Measurements from ENCODE around the gene MLF1. TPM values are rescaled to one million over a fixed set of nuclear protein-coding genes. Genes with fewer than 3 reads are reported as not detected.
"Not testable (repeated sequence)": the region's sequence is repeated elsewhere in the genome, so short reads cannot be mapped to it uniquely, and the experiment has no call there.

The MLF1 gene
- 1 to 10 TPM; 2.4 to 3.3 TPM for total RNA-seq

GRCh38 chr3:158570999-158571702 lies at the start of gene MLF1:
MLF1 (plus strand) TSS chr3:158571194; CDS start chr3:158571301, 107 bp downstream.
- ATAC-seq (peak; percentile 99), DNase-seq (peak; percentile 91)
- Mint-ChIP-seq H3K4me3 (peak within 1 kb of the TSS; percentile 73), H3K36me3 (no peaks in the 10 kb centered on the region), H3K27ac (peak within 1 kb of the TSS; percentile 66), H3K4me1 (peaks cover 12% of the 10 kb centered on the region), H3K9me3 (ENCODE audit: low read depth) (no peaks in the 10 kb centered on the region), H3K27me3 (peaks cover 27% of the 10 kb centered on the region)
- CTCF ChIA-PET = interaction anchor here (1.0 to 3.6 kb wide), 2 partner anchors 71 to 73 kb away, joined by 4 to 16 read pairs; partner anchors contain the start of gene GFM1

GRCh38 chr3:158522221-158523136 lies 48.5 kb upstream of the MLF1 start:
- no peak overlapping the region for H3K27ac Mint-ChIP-seq
- DNase-seq = no peak

GRCh38 chr3:158528076-158528674 lies 42.8 kb upstream of the MLF1 start:
- Mint-ChIP-seq H3K27me3 (no peaks in the 10 kb centered on the region), H3K4me3 (no peak overlapping the region), H3K4me1 (no peaks in the 10 kb centered on the region), H3K27ac (no peak overlapping the region), H3K36me3 (no peaks in the 10 kb centered on the region), H3K9me3 (ENCODE audit: low read depth) (no peaks in the 10 kb centered on the region)
- CTCF ChIA-PET = interaction anchor here (1.0 kb wide), 1 partner anchor 922 kb away, joined by 3 read pairs; no protein-coding TSS in a partner anchor
- DNase-seq (no peak), ATAC-seq (no peak)

More at GRCh38 chr3:158522221-158523136, 48.5 kb upstream of the MLF1 start:
- H3K4me1 Mint-ChIP-seq = no peaks in the 10 kb centered on the region
- ATAC-seq = no peak
- CTCF ChIA-PET = no interaction called here
- no peaks in the 10 kb centered on the region for H3K9me3 Mint-ChIP-seq (ENCODE audit: low read depth)
- H3K27me3 Mint-ChIP-seq = no peaks in the 10 kb centered on the region
- H3K4me3 Mint-ChIP-seq = no peak overlapping the region
- H3K36me3 Mint-ChIP-seq = no peaks in the 10 kb centered on the region

- CTCF ChIA-PET = interaction anchor here (1.0 kb wide), 1 partner anchor 97 kb away, joined by 3 read pairs; no protein-coding TSS in a partner anchor
- DNase-seq (no peak), ATAC-seq (no peak)
- H3K27ac Mint-ChIP-seq = no peak overlapping the region
- H3K4me3 Mint-ChIP-seq = no peak overlapping the region
- no peaks in the 10 kb centered on the region for H3K9me3 Mint-ChIP-seq (ENCODE audit: low read depth)
- H3K27me3 Mint-ChIP-seq = no peaks in the 10 kb centered on the region
- H3K36me3 Mint-ChIP-seq = no peaks in the 10 kb centered on the region
- no peaks in the 10 kb centered on the region for H3K4me1 Mint-ChIP-seq
Measured at GRCh38 chr3:158531334-158531733, 39.7 kb upstream of the MLF1 start.

- H3K27me3 Mint-ChIP-seq = no peaks in the 10 kb centered on the region
Measured at GRCh38 chr3:158532099-158532734, 38.8 kb upstream of the MLF1 start.

GRCh38 chr3:158535918-158536317 lies 35.1 kb upstream of the MLF1 start:
- no peaks in the 10 kb centered on the region for H3K9me3 Mint-ChIP-seq (ENCODE audit: low read depth)
- H3K4me1 Mint-ChIP-seq = no peaks in the 10 kb centered on the region
- H3K27ac Mint-ChIP-seq = no peak overlapping the region
- no peaks in the 10 kb centered on the region for H3K36me3 Mint-ChIP-seq
- DNase-seq = no peak
- ATAC-seq = no peak
- CTCF ChIA-PET = no interaction called here
- H3K4me3 Mint-ChIP-seq = no peak overlapping the region
- H3K27me3 Mint-ChIP-seq = no peaks in the 10 kb centered on the region

More at GRCh38 chr3:158532099-158532734, 38.8 kb upstream of the MLF1 start:
- Mint-ChIP-seq H3K36me3 (no peaks in the 10 kb centered on the region), H3K4me1 (no peaks in the 10 kb centered on the region), H3K4me3 (no peak overlapping the region), H3K9me3 (ENCODE audit: low read depth) (no peaks in the 10 kb centered on the region), H3K27ac (no peak overlapping the region)
- CTCF ChIA-PET = no interaction called here
- no peak for DNase-seq
- ATAC-seq = no peak

GRCh38 chr3:158539414-158540014 lies 31.5 kb upstream of the MLF1 start:
- peak; percentile 47 for ATAC-seq
- no peak overlapping the region for H3K27ac Mint-ChIP-seq

GRCh38 chr3:158540066-158540465 lies 30.9 kb upstream of the MLF1 start:
- ATAC-seq = no peak
- H3K27ac Mint-ChIP-seq = no peak overlapping the region
- no peaks in the 10 kb centered on the region for H3K9me3 Mint-ChIP-seq (ENCODE audit: low read depth)
- no peaks in the 10 kb centered on the region for H3K27me3 Mint-ChIP-seq
- H3K4me1 Mint-ChIP-seq = no peaks in the 10 kb centered on the region
- CTCF ChIA-PET = interaction anchor here (2.0 to 2.7 kb wide), 3 partner anchors 104 to 255 kb away, joined by 5 to 11 read pairs (median 6); partner anchors contain the start of gene GFM1
- no peak overlapping the region for H3K4me3 Mint-ChIP-seq
- DNase-seq = no peak
- peaks cover 10% of the 10 kb centered on the region for H3K36me3 Mint-ChIP-seq

More at GRCh38 chr3:158539414-158540014, 31.5 kb upstream of the MLF1 start:
- peak; percentile 47 for DNase-seq
- CTCF ChIA-PET = interaction anchor here (0.6 to 2.7 kb wide), 7 partner anchors 11 to 256 kb away, joined by 3 to 11 read pairs (median 4); partner anchors contain the start of gene GFM1
- no peaks in the 10 kb centered on the region for H3K4me1 Mint-ChIP-seq
- H3K4me3 Mint-ChIP-seq = no peak overlapping the region
- H3K27me3 Mint-ChIP-seq = no peaks in the 10 kb centered on the region
- H3K9me3 Mint-ChIP-seq (ENCODE audit: low read depth) = no peaks in the 10 kb centered on the region
- H3K36me3 Mint-ChIP-seq = peaks cover 7% of the 10 kb centered on the region

- no peaks in the 10 kb centered on the region for H3K4me1 Mint-ChIP-seq
- DNase-seq (no peak), ATAC-seq (no peak)
- CTCF ChIA-PET = interaction anchor here (0.6 kb wide), 1 partner anchor 82 kb away, joined by 4 read pairs; no protein-coding TSS in a partner anchor
- no peak overlapping the region for H3K4me3 Mint-ChIP-seq
- peaks cover 2% of the 10 kb centered on the region for H3K9me3 Mint-ChIP-seq (ENCODE audit: low read depth)
- H3K27me3 Mint-ChIP-seq = no peaks in the 10 kb centered on the region
- peaks cover 7% of the 10 kb centered on the region for H3K36me3 Mint-ChIP-seq
- H3K27ac Mint-ChIP-seq = no peak overlapping the region
Measured at GRCh38 chr3:158548691-158549090, 22.3 kb upstream of the MLF1 start.

- H3K27me3 Mint-ChIP-seq; H3K4me1 Mint-ChIP-seq; H3K27ac Mint-ChIP-seq; H3K4me3 Mint-ChIP-seq; DNase-seq; H3K9me3 Mint-ChIP-seq (ENCODE audit: low read depth); H3K36me3 Mint-ChIP-seq; ATAC-seq: not testable (repeated sequence)
- CTCF ChIA-PET = interaction anchor here (1.1 to 1.6 kb wide), 2 partner anchors 11 to 95 kb away, joined by 4 read pairs; no protein-coding TSS in a partner anchor
Measured at GRCh38 chr3:158549938-158550337, 21.1 kb upstream of the MLF1 start.

- CTCF ChIA-PET = no interaction called here
Measured at GRCh38 chr3:158552124-158552523, 18.9 kb upstream of the MLF1 start.

GRCh38 chr3:158559504-158559903 lies 11.5 kb upstream of the MLF1 start:
- no peak overlapping the region for H3K27ac Mint-ChIP-seq
- no peaks in the 10 kb centered on the region for H3K4me1 Mint-ChIP-seq
- peaks cover 11% of the 10 kb centered on the region for H3K27me3 Mint-ChIP-seq
- CTCF ChIA-PET = no interaction called here
- DNase-seq (no peak), ATAC-seq (no peak)
- H3K4me3 Mint-ChIP-seq = no peak overlapping the region
- no peaks in the 10 kb centered on the region for H3K9me3 Mint-ChIP-seq (ENCODE audit: low read depth)
- no peaks in the 10 kb centered on the region for H3K36me3 Mint-ChIP-seq

More at GRCh38 chr3:158552124-158552523, 18.9 kb upstream of the MLF1 start:
- H3K36me3 Mint-ChIP-seq = no peaks in the 10 kb centered on the region
- ATAC-seq = no peak
- peaks cover 2% of the 10 kb centered on the region for H3K9me3 Mint-ChIP-seq (ENCODE audit: low read depth)
- H3K27me3 Mint-ChIP-seq = peaks cover 3% of the 10 kb centered on the region
- DNase-seq = no peak
- H3K4me3 Mint-ChIP-seq = no peak overlapping the region
- H3K27ac Mint-ChIP-seq = no peak overlapping the region
- H3K4me1 Mint-ChIP-seq = no peaks in the 10 kb centered on the region
